Stimulated activated effector memory CD8-positive, alpha-beta T cell treated with anti-CD3 and anti-CD28 coated beads, Interleukin-12 subunit alpha, Interleukin-12 subunit beta, amount 100 ng/mL, for 72 hours (primary cell): ENCODE data around the gene CYB561D1.

ENCODE experiments used
- ATAC-seq: fragments of 150-1000 bp; cut with Tn5 transposase; 2 replicates; pipeline ENCODE4 v1.10.0; 2021
- DNase-seq, 2 donors: peaks; one replicate each; pipeline ENCODE4 v3.0.0; 2021 to 2022; ENCODE audit warnings: low spot score in 2 of 2
- H3K27ac Mint-ChIP-seq: one replicate; pipeline ENCODE4 v1.8.0; 2022; ENCODE audit warnings: mild to moderate bottlenecking, mixed read lengths
- H3K36me3 Mint-ChIP-seq: one replicate; pipeline ENCODE4 v1.8.0; 2022; ENCODE audit warnings: mild to moderate bottlenecking, mixed read lengths
- H3K4me1 Mint-ChIP-seq: one replicate; pipeline ENCODE4 v1.8.0; 2022; ENCODE audit warnings: mixed read lengths
- H3K4me3 Mint-ChIP-seq: one replicate; pipeline ENCODE4 v1.8.0; 2022; ENCODE audit warnings: mild to moderate bottlenecking, mixed read lengths
- H3K9me3 Mint-ChIP-seq: one replicate; pipeline ENCODE4 v1.8.0; 2022; ENCODE audit warnings: mixed read lengths

CYB561D1 gene

GRCh38 chr1:109474697-109475096 lies 19.2 kb upstream of the CYB561D1 start:
- no peak overlapping the region for H3K27ac Mint-ChIP-seq
- DNase-seq = no peak
- no peak for ATAC-seq

GRCh38 chr1:109475261-109475660 lies 18.6 kb upstream of the CYB561D1 start:
- no peaks in the 10 kb centered on the region for H3K9me3 Mint-ChIP-seq
- ATAC-seq = no peak
- DNase-seq = no peak
- no peaks in the 10 kb centered on the region for H3K36me3 Mint-ChIP-seq
- no peak overlapping the region for H3K27ac Mint-ChIP-seq
- no peak overlapping the region for H3K4me3 Mint-ChIP-seq
- no peaks in the 10 kb centered on the region for H3K4me1 Mint-ChIP-seq

More at GRCh38 chr1:109474697-109475096, 19.2 kb upstream of the CYB561D1 start:
- H3K4me3 Mint-ChIP-seq = no peak overlapping the region
- no peaks in the 10 kb centered on the region for H3K9me3 Mint-ChIP-seq
- H3K4me1 Mint-ChIP-seq = no peaks in the 10 kb centered on the region
- H3K36me3 Mint-ChIP-seq = no peaks in the 10 kb centered on the region

DNA sequence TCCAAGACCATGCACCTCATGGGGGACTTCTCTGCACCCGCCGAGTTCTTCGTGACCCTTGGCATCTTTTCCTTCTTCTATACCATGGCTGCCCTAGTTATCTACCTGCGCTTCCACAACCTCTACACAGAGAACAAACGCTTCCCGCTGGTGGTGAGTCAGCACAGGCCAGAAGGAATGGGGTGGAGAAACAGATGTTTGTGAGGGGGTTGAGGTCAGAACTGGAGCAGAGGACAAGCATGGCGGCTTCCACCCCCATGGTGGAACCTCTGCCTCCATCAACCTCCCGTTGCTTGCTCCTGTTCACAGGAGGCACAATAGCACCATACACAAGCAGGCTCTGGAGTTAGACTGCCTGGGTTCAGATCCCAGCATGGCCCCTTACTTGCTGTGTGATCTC lies 17.1 kb upstream of the CYB561D1 start:
- H3K4me3 Mint-ChIP-seq = no peak overlapping the region
- H3K36me3 Mint-ChIP-seq = no peaks in the 10 kb centered on the region
- no peak overlapping the region for H3K27ac Mint-ChIP-seq
- H3K4me1 Mint-ChIP-seq = no peaks in the 10 kb centered on the region
- DNase-seq (no peak), ATAC-seq (no peak)
- no peaks in the 10 kb centered on the region for H3K9me3 Mint-ChIP-seq

DNA sequence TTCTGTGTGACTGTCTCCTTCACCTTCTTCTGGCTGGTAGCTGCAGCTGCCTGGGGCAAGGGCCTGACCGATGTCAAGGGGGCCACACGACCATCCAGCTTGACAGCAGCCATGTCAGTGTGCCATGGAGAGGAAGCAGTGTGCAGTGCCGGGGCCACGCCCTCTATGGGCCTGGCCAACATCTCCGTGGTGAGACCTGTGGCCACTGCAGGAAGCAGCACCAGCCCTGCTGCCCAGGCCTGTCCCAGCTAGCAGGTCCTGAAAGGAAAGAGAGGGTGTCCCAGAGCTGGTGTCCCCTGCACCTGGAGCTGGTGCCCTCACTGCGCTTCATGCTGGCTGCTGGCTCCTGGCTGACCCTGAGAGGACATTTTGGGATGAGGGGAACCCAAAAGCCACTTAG lies 16.1 kb upstream of the CYB561D1 start:
- no peaks in the 10 kb centered on the region for H3K9me3 Mint-ChIP-seq
- no peak overlapping the region for H3K27ac Mint-ChIP-seq
- H3K4me1 Mint-ChIP-seq = peaks cover 6% of the 10 kb centered on the region
- DNase-seq (no peak), ATAC-seq (peak; percentile 42)
- H3K36me3 Mint-ChIP-seq = no peaks in the 10 kb centered on the region
- H3K4me3 Mint-ChIP-seq = no peak overlapping the region

- Mint-ChIP-seq H3K36me3 (peaks cover 7% of the 10 kb centered on the region), H3K4me1 (peaks cover 13% of the 10 kb centered on the region), H3K9me3 (no peaks in the 10 kb centered on the region), H3K27ac (no peak overlapping the region), H3K4me3 (no peak overlapping the region)
- ATAC-seq (no peak), DNase-seq (no peak)
These were observed 15.1 kb upstream of the CYB561D1 start for GRCh38 chr1:109478806-109479205.

- no peak overlapping the region for H3K27ac Mint-ChIP-seq
- no peak overlapping the region for H3K4me3 Mint-ChIP-seq
- peaks cover 16% of the 10 kb centered on the region for H3K4me1 Mint-ChIP-seq
- peaks cover 12% of the 10 kb centered on the region for H3K36me3 Mint-ChIP-seq
- no peaks in the 10 kb centered on the region for H3K9me3 Mint-ChIP-seq
- no peak for ATAC-seq
- DNase-seq = no peak
These were observed 14.6 kb upstream of the CYB561D1 start for GRCh38 chr1:109479311-109479710.

GRCh38 chr1:109479901-109480300 lies 14.0 kb upstream of the CYB561D1 start:
- Mint-ChIP-seq H3K9me3 (no peaks in the 10 kb centered on the region), H3K4me3 (no peak overlapping the region), H3K27ac (no peak overlapping the region), H3K36me3 (peaks cover 18% of the 10 kb centered on the region), H3K4me1 (peaks cover 22% of the 10 kb centered on the region)
- DNase-seq (no peak), ATAC-seq (no peak)

DNA sequence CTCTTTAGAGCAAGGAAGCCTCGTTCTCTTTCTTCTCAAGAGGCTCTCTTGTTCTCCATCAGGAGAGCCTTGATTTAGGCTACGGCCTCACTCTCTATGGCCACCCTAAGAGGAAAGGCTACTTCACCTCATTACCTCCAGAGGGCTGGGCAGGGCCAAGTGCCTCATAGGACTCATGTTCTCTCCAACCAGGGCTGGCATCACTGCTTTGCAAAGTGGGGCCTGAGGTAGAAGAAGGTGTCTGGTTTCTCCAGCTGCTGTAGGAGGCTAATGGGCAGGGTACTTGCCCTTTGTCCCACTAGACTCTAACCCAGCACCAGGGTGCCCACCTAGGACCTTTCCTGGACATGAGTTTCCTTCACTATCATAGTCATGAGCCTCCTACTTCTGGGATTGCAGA lies 12.2 kb upstream of the CYB561D1 start:
- DNase-seq (no peak), ATAC-seq (no peak)
- H3K27ac Mint-ChIP-seq = no peak overlapping the region
- peaks cover 39% of the 10 kb centered on the region for H3K4me1 Mint-ChIP-seq
- H3K4me3 Mint-ChIP-seq = no peak overlapping the region
- H3K9me3 Mint-ChIP-seq = no peaks in the 10 kb centered on the region
- H3K36me3 Mint-ChIP-seq = peaks cover 25% of the 10 kb centered on the region

GRCh38 chr1:109482242-109482641 lies 11.7 kb upstream of the CYB561D1 start:
- no peak overlapping the region for H3K27ac Mint-ChIP-seq
- H3K36me3 Mint-ChIP-seq = peaks cover 27% of the 10 kb centered on the region
- ATAC-seq (no peak), DNase-seq (no peak)
- peaks cover 40% of the 10 kb centered on the region for H3K4me1 Mint-ChIP-seq
- peak overlapping the region; percentile 93 for H3K4me3 Mint-ChIP-seq
- H3K9me3 Mint-ChIP-seq = no peaks in the 10 kb centered on the region

- Mint-ChIP-seq H3K9me3 (no peaks in the 10 kb centered on the region), H3K36me3 (peaks cover 35% of the 10 kb centered on the region), H3K4me1 (peaks cover 40% of the 10 kb centered on the region), H3K4me3 (peak overlapping the region; percentile 93), H3K27ac (peak overlapping the region; percentile 93)
- ATAC-seq = peak; percentile 65
- no peak for DNase-seq
These were observed 10.9 kb upstream of the CYB561D1 start for GRCh38 chr1:109482791-109483671.

DNA sequence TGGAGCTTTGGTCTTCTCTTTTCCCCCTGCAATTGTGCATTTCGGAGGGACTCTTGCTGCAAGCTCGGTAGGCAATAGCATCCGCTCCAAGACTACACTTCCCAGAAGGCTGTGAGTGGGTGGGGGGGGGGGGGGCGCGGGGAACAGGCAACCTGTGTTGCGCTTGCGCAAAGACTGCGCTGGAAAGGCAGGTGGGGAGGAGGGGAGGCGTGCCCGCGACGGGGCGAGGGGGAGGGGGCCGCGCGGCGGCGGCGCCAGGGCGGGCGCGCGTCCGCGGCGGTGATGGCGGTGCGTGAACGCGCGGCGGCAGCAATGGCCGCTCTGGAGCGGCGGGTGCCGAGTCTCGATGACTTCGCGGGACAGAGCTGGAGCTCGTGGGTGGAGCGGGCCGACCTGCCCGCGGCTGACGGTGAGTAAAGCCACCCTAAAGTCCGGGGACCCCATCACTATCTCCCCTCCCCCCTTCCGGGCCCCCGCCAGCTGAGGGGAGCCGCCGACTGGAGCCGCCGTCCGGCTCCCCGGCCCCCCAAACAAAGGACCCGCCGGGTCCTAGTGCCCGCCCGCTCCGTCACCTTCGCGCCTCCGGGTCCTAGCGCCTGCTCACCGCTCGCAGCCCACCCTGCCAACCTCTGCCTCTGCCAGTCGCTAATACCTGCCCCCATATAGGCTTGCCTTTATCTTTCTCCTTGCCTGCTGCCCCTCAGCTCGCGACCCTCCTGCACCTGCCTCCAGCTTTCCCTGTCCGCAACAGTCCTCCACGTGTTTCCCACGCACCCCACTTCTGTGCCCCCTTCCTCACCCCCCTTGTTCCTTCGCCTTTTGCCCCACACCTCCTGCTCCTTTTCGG lies 10.0 kb upstream of the CYB561D1 start, which contains the start of gene ATXN7L2:
Gene ATXN7L2, plus strand, starts transcription at position 234 of the 847 bp plus-strand sequence. Its CDS starts 49 bp downstream, at position 283.
- Mint-ChIP-seq H3K4me1 (peaks cover 40% of the 10 kb centered on the region), H3K27ac (peak within 1 kb of the TSS; percentile 93), H3K36me3 (peaks cover 44% of the 10 kb centered on the region), H3K9me3 (no peaks in the 10 kb centered on the region), H3K4me3 (peak within 1 kb of the TSS; percentile 93)
- ATAC-seq = peak; percentile 83
- DNase-seq = peak; percentile 86 to 95

GRCh38 chr1:109484519-109484975 lies 9.3 kb upstream of the CYB561D1 start:
- no peak for ATAC-seq
- peak in 1 of 2 donors; percentile 65 for DNase-seq
- Mint-ChIP-seq H3K27ac (peak overlapping the region; percentile 93), H3K9me3 (no peaks in the 10 kb centered on the region), H3K4me3 (peak overlapping the region; percentile 93), H3K4me1 (peaks cover 40% of the 10 kb centered on the region), H3K36me3 (peaks cover 46% of the 10 kb centered on the region)

GRCh38 chr1:109485001-109485400 lies 8.9 kb upstream of the CYB561D1 start:
- Mint-ChIP-seq H3K4me1 (peaks cover 40% of the 10 kb centered on the region), H3K9me3 (no peaks in the 10 kb centered on the region)

GRCh38 chr1:109487261-109487660 lies 6.6 kb upstream of the CYB561D1 start:
- H3K36me3 Mint-ChIP-seq = peaks cover 51% of the 10 kb centered on the region
- H3K9me3 Mint-ChIP-seq = no peaks in the 10 kb centered on the region
- H3K27ac Mint-ChIP-seq = no peak overlapping the region
- H3K4me3 Mint-ChIP-seq = no peak overlapping the region
- DNase-seq (no peak), ATAC-seq (no peak)
- H3K4me1 Mint-ChIP-seq = peaks cover 43% of the 10 kb centered on the region

More at GRCh38 chr1:109485001-109485400, 8.9 kb upstream of the CYB561D1 start:
- H3K36me3 Mint-ChIP-seq = peaks cover 51% of the 10 kb centered on the region
- DNase-seq (peak in 1 of 2 donors; percentile 49), ATAC-seq (no peak)
- H3K27ac Mint-ChIP-seq = peak overlapping the region; percentile 93
- peak overlapping the region; percentile 93 for H3K4me3 Mint-ChIP-seq

DNA sequence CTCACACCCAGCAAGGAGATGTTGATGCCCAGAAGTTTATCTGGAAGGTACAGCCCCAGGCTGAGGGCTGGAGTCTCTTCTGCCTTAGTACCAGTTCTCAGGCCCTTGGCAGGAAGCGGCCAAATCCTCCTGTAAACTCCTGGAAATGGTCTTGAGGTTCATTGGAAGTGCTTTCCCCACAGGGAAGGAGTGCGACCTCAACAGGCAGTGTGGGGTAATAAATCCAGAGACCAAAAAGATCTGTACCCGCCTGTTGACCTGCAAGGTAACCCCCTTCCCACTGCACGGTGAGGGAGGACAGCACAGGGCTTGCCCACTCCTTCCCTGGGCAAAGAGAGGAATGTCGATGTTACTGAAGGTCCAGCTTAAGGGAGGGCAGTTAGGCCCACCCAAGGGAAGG lies 5.7 kb upstream of the CYB561D1 start:
- no peak overlapping the region for H3K4me3 Mint-ChIP-seq
- H3K9me3 Mint-ChIP-seq = no peaks in the 10 kb centered on the region
- H3K36me3 Mint-ChIP-seq = peaks cover 48% of the 10 kb centered on the region
- no peak for ATAC-seq
- H3K27ac Mint-ChIP-seq = peak overlapping the region; percentile 63
- peaks cover 34% of the 10 kb centered on the region for H3K4me1 Mint-ChIP-seq
- no peak for DNase-seq
